Calu3 (cell line): ENCODE data around the gene GPR33. TPM values are rescaled to one million over a fixed set of nuclear protein-coding genes. Genes with fewer than 3 reads are reported as not detected.

ENCODE experiments used
- BruUV-seq: library from RNA; stranded (reverse); fragments of 400-500 nt; replicated peaks from 2 replicates; lab custom pipeline; 2021; lab: Mats Ljungman, UMichigan
- CTCF ChIA-PET: fragments of 300-600 bp; sonication (Branson Sonifier 250); formaldehyde crosslinking; loops from one replicate; lab custom pipeline; 2022; ENCODE audit warnings: antibody characterized with exemption; lab: Charles Lee
- DNase-seq: peaks from one replicate; pipeline ENCODE4 v3.0.0; 2022
- H3K27ac Mint-ChIP-seq: one replicate; pipeline ENCODE4 v1.8.0; 2022; ENCODE audit warnings: mixed read lengths; ENCODE audit not compliant: unreplicated experiment
- H3K27me3 Mint-ChIP-seq: one replicate; pipeline ENCODE4 v1.8.0; 2022; ENCODE audit warnings: mixed read lengths; ENCODE audit not compliant: unreplicated experiment
- H3K36me3 Mint-ChIP-seq: one replicate; pipeline ENCODE4 v1.8.0; 2022; ENCODE audit warnings: mild to moderate bottlenecking, moderate library complexity, mixed read lengths; ENCODE audit not compliant: insufficient read depth, unreplicated experiment
- H3K4me1 Mint-ChIP-seq: one replicate; pipeline ENCODE4 v1.8.0; 2022; ENCODE audit warnings: mild to moderate bottlenecking, low read depth, mixed read lengths; ENCODE audit not compliant: unreplicated experiment
- H3K4me3 Mint-ChIP-seq: one replicate; pipeline ENCODE4 v1.8.0; 2022; ENCODE audit warnings: mild to moderate bottlenecking, low read depth, moderate library complexity, mixed read lengths; ENCODE audit not compliant: unreplicated experiment
- H3K9me3 Mint-ChIP-seq: one replicate; pipeline ENCODE4 v1.8.0; 2022; ENCODE audit warnings: low read depth, mixed read lengths; ENCODE audit not compliant: unreplicated experiment
- CTCF ChIP-seq: fragments of 200-600 bp; IDR thresholded peaks from one replicate; pipeline ENCODE4 v1.8.0; 2022; ENCODE audit warnings: antibody characterized with exemption; ENCODE audit not compliant: unreplicated experiment
- intact Hi-C: fragments of 100-400 bp; cut with micrococcal nuclease; formaldehyde crosslinking; loops from one replicate; pipeline ENCODE4 v1.10.0; 2022; ENCODE audit not compliant: unreplicated experiment
- total RNA-seq: library from RNA; stranded (reverse); gene quantifications from 2 replicates; pipeline ENCODE4 v1.2.3, GENCODE V29; 2022

Gene GPR33
- total RNA-seq, 1 experiment from 2014 or later, result not detected

DNA sequence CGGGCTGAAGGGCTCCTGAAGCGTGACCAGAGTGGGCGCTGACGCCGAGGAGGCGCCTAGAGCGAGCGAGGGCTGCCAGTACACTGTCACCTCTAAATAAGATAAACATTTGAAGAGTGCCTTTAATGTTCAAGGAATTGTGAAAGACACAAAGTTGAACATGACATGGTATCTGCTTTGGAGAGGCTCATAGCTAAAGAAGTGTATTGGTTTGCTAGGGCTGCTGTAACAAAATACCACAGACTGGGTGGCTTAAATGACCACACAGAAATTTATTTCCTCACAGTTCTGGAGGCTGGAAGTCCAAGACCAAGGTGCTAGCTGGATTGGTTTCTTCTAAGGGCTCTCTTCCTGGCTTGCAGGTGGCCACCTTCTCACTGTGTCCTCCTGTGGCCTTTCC is 39.7 kb upstream of the GPR33 start:
- CTCF ChIA-PET, result no interaction called here
- TF ChIP-seq CTCF, result no peak
- Mint-ChIP-seq H3K27me3 (no peaks in the 10 kb centered on the region), H3K4me3 (no peak overlapping the region), H3K27ac (no peak overlapping the region), H3K36me3 (no peaks in the 10 kb centered on the region), H3K9me3 (no peaks in the 10 kb centered on the region), H3K4me1 (no peaks in the 10 kb centered on the region)
- DNase-seq, result no peak
- intact Hi-C loops, result no loop called here
- BruUV-seq, result no TSS peak

DNA sequence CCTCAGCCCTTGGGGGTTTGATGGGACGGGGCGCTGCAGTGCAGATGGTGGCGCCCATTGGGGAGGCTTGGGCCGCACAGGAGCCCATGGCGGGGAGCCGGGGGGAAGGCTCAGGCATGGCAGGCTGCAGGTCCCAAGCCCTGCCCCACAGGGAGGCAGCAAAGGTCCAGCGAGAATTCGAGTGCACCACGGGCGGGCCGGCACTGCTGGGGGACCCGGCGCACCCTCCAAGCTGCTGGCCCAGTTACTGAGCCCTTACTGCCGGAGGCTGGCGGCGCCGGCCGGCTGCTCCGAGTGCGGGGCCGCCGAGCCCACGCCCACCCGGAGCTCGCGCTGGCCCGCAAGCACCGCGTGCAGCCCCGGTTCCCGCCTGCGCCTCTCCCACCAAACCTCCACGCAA is 39.2 kb upstream of the GPR33 start:
- CTCF ChIA-PET, result interaction anchor here (0.6 kb wide), 1 partner anchor 996 kb away, joined by 3 read pairs; no protein-coding TSS in a partner anchor
- intact Hi-C loops, result no loop called here
- Mint-ChIP-seq H3K27me3 (peaks cover 4% of the 10 kb centered on the region), H3K4me3 (no peak overlapping the region), H3K27ac (no peak overlapping the region), H3K36me3 (no peaks in the 10 kb centered on the region), H3K4me1 (no peaks in the 10 kb centered on the region), H3K9me3 (no peaks in the 10 kb centered on the region)
- no TSS peak for BruUV-seq
- no peak for TF ChIP-seq CTCF
- DNase-seq, result no peak

- BruUV-seq, result no TSS peak
- H3K27ac Mint-ChIP-seq, result no peak overlapping the region
Measured at GRCh38 chr14:31510855-31511254, 23.0 kb upstream of the GPR33 start.

GRCh38 chr14:31510222-31510621 is 22.4 kb upstream of the GPR33 start:
- no peak for TF ChIP-seq CTCF
- H3K9me3 Mint-ChIP-seq, result no peaks in the 10 kb centered on the region
- H3K27me3 Mint-ChIP-seq, result no peaks in the 10 kb centered on the region
- CTCF ChIA-PET, result interaction anchor here (0.7 to 1.6 kb wide), 7 partner anchors 417 to 1050 kb away, joined by 3 to 10 read pairs (median 5); partner anchors contain the start of gene ARHGAP5
- BruUV-seq, result no TSS peak
- no peak overlapping the region for H3K4me3 Mint-ChIP-seq
- no peaks in the 10 kb centered on the region for H3K36me3 Mint-ChIP-seq
- intact Hi-C loops, result loop anchor here (2.0 to 10.0 kb wide), 4 partner anchors 422 to 1055 kb away; no protein-coding TSS in a partner anchor
- no peaks in the 10 kb centered on the region for H3K4me1 Mint-ChIP-seq
- DNase-seq, result no peak
- no peak overlapping the region for H3K27ac Mint-ChIP-seq

More at GRCh38 chr14:31510855-31511254, 23.0 kb upstream of the GPR33 start:
- TF ChIP-seq CTCF, result no peak
- no peak for DNase-seq
- intact Hi-C loops, result loop anchor here (2.0 to 10.0 kb wide), 4 partner anchors 421 to 1054 kb away; no protein-coding TSS in a partner anchor
- no peaks in the 10 kb centered on the region for H3K36me3 Mint-ChIP-seq
- no peaks in the 10 kb centered on the region for H3K4me1 Mint-ChIP-seq
- H3K4me3 Mint-ChIP-seq, result no peak overlapping the region
- CTCF ChIA-PET, result interaction anchor here (0.8 to 1.6 kb wide), 3 partner anchors 416 to 744 kb away, joined by 3 to 10 read pairs (median 6); no protein-coding TSS in a partner anchor
- H3K27me3 Mint-ChIP-seq, result no peaks in the 10 kb centered on the region
- H3K9me3 Mint-ChIP-seq, result no peaks in the 10 kb centered on the region
